Activated CD8-positive, alpha-beta memory T cell treated with anti-CD3 and anti-CD28 coated beads, Interleukin-2, amount 50 U/mL, for 1 hour (primary cell): ENCODE measurements around the gene KLHL25.

Source experiments
- DNase-seq: peaks from one replicate; pipeline ENCODE4 v3.0.0-alpha.2; 2020; ENCODE audit errors: extremely low read depth

The KLHL25 gene

GRCh38 chr15:85748176-85748575 is 46.5 kb downstream of the KLHL25 start:
- no peak for DNase-seq

GRCh38 chr15:85746641-85747040 is 48.1 kb downstream of the KLHL25 start:
- DNase-seq: no peak

GRCh38 chr15:85745525-85746150 is 49.1 kb downstream of the KLHL25 start:
- DNase-seq: no peak

DNA sequence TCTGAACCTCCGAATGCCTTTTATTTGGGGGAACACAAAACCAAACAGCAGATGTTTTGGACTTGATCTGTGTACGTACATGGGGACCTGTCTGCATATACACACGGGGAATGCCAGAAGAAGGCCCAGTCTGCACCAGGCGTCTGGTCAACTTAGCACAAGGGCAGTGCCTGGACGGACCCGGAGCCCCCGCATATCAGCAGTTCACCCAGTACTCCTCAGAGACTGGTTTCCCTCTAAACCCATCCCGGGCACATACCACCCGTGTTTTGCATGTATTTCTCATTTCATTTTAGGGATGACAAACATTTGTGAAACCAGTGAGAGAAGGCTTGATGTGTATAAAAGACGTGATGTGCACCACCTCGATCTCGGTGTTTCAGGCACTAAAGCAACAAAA is 49.7 kb downstream of the KLHL25 start:
- no peak for DNase-seq

GRCh38 chr15:85744579-85744978 is 50.1 kb downstream of the KLHL25 start:
- DNase-seq: no peak

- no peak for DNase-seq
Measured at GRCh38 chr15:85743392-85744055, 51.2 kb downstream of the KLHL25 start.

GRCh38 chr15:85742186-85742821 is 52.4 kb downstream of the KLHL25 start:
- no peak for DNase-seq

- DNase-seq: no peak
Measured at GRCh38 chr15:85741662-85742061, 53.1 kb downstream of the KLHL25 start.

DNA sequence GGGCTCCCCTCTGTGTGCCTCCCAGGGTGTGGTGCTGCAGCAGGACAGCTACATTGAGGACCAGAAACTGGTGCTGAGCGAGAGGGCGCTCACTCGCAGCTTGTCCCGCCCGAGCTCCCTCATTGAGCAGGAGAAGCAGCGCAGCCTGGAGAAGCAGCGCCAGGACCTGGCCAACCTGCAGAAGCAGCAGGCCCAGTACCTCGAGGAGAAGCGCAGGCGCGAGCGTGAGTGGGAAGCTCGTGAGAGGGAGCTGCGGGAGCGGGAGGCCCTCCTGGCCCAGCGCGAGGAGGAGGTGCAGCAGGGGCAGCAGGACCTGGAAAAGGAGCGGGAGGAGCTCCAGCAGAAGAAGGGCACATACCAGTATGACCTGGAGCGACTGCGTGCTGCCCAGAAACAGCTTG is 53.7 kb downstream of the KLHL25 start:
- DNase-seq: no peak

- DNase-seq: no peak
Measured at GRCh38 chr15:85737061-85737460, 57.7 kb downstream of the KLHL25 start.

GRCh38 chr15:85733416-85733815 is 61.3 kb downstream of the KLHL25 start:
- no peak for DNase-seq

DNA sequence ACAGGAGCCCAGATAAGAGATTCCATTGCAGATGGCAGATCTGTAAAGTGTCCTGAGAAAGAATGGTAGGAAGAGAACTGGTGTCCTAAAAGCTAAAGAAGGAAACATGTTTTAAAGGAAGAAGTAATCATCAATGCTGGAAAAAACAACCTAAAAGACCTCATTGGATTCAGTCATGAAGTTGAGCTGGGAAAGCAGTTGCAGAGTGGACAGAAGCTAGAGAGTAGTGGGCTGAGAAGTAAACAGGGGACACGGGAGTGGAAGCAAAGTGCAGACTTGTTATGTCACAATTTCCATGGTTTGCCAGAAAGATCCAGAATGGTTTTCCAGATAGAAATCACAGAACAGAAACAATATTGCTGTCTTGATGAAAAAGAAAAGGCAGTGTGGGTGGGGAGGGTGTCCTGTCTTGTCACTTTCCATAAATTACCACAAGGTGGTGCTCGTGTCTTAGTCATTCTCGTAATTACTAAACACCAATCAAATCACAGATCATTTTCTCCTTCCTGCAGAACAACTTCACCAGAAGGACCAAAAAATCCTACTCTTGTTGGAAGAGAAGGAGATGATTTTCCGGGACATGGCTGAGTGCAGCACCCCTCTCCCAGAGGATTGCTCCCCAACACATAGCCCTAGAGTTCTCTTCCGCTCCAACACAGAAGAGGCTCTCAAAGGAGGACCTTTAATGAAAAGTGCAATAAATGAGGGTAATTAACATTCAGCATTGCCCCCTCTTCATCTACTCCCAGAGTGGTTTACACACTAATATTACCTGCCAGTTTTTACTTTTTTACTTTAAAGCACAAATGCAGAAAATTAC is 64.5 kb downstream of the KLHL25 start:
- DNase-seq: peak; percentile 18

DNA sequence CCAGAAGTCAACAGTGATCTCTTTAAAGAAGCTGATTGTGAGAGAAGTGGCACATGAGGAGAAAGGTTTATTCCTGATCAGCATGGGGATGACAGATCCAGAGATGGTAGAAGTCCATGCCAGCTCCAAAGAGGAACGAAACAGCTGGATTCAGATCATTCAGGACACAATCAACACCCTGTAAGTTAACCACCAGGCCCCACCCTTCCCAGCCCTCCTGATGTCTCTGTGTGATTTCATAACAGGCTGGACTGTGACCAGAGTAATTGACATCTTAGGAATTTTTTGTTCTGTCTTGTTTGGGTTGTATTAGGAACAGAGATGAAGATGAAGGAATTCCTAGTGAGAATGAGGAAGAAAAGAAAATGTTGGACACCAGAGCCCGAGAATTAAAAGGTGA is 67.7 kb downstream of the KLHL25 start:
- DNase-seq: no peak

GRCh38 chr15:85726454-85726853 is 68.3 kb downstream of the KLHL25 start:
- DNase-seq: no peak

DNA sequence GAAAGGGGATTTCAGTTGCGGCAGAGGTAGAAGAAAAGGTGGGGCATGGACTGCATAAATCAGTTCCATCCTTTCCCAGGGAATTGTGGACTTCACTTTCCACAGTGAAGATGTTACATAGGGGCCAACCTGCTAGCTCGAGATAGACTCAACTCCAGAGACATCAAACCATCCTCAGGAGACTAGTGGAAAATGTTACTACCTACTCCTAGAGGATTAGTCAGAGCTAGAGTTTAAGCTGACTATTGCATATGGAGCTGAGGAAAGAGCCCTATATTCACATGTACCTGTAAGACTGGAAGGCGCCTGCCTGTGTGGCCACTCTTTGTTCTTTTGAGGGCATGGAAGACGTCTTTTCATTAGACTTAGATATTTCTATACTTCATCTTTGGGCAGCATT is 69.2 kb downstream of the KLHL25 start:
- DNase-seq: no peak

DNA sequence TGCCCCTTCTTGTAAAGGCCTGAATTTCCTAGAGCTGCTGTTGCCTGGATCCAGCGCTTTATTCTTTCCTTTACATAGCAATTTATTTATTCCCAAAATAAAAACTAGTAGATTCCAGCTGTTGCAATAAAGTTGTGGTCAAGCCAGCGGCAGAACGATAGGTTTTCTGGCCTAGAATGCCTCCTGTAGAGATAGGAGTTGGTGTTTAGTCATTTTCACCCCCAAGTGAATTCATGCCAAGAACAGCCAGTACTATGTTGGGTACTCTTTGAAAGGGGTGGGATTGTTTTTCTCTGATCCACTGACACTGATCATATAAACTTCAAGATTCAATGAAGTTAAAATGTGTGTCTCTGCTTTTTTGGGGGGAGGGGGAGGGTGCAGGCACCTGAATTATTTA is 69.7 kb downstream of the KLHL25 start:
- DNase-seq: no peak

GRCh38 chr15:85723960-85724945 is 70.5 kb downstream of the KLHL25 start:
- DNase-seq: no peak

DNA sequence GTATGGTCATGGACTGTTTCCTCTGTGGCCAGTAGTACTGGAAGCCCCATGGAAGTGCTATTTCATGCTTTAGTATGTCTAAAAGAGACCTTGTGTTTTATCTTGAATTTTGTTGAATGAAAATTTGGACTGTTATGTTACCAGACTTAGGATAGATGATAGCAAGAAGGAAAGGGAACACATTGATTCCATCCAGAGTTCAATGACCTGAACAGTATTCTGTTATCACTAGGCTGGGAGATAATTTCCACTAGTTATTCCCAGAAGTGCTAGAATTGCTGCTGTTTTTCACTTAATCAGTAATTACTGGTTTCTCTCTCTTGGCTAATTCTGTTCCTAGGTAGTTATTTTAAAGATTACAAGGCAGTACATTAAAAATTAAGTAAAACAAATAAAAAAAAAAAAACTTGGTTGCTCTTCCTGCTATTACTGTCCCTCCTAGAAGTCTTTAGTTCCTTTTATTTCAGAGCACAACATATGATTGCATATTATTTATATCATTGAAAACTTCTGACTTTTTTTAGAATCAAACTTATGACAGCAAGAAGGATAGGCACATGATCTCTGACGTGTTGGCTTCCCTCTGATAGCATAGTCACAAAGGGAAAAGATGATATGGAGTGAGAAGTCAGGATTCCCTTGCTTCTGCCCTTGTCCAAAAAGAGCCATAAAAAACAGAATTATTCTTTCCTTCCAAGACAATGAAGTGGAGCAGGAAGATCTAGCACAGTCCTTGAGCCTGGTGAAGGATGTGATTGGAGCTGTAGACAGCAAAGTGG is 72.2 kb downstream of the KLHL25 start:
- no peak for DNase-seq

- no peak for DNase-seq
Measured at GRCh38 chr15:85718981-85719380, 75.7 kb downstream of the KLHL25 start.

DNA sequence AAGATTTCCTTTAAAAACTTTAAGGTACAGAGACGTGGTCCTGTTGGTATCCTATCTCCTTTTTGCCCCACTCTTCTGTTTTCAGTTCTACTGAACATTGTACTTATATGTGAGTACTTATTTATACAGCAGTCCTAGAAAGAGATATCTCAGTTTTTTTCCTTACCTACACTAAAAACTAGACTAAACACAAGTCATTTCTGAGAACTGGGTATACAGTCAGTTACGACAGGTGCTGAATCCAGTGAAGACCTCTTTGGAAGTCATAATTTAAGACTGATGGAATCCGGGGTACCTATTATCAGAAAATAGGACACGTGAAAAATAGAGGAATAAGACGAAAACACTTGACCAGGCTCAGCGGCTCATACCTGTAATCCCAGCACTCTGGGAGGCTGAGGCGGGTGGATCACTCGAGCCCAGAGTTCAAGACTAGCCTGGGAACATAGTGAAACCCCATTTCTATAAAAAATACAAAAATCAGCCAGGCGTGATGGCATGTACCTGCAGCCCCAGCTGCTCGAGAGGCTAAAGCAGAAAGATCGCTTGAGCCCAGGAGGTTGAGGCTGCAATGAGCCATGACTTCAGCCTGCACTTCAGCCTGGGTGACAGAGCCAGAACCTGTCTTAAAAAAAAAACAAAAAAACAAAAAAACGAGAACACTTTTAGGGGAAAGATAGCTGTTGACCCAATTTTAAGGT is 76.3 kb downstream of the KLHL25 start:
- no peak for DNase-seq
